SKM-1 treated with dmso at 0.1 percent for 144 hours (cell line): ENCODE measurements around the gene SENP6.
"Not testable (repeated sequence)": the region's sequence is repeated elsewhere in the genome, so short reads cannot be mapped to it uniquely, and the experiment has no call there.

Experiments used
- DNase-seq: peaks from one replicate; lab custom pipeline; 2025; ENCODE audit not compliant: unreplicated experiment; lab: John Stamatoyannopoulos, UW

The SENP6 gene

DNA sequence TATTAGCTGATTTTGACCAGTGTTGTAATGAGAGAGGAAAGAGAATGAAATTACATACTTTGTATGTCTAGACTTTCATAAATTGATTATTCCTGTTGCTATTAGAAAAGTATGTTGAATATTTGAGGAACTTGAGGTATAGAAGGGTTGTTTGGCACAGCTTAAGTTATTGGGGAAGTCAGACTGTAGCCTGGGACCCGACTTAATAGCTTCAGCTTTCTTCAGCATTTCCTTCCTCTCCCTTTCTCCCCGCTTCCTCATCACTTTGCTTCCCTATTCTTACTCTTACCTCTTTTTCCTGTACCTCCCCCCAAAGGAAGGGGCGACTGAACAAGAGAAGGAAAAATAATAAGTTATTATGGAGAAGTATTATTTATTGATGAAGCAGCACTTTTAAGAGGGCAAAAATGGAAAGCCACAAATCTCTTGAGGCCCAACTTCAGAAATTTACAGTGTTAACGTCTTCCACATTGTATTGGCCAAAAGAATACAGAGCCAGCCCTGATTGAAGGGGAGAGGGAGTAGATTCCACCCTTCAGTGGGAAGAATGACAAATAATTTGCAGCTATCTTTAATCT, 7.4 kb downstream of the SENP6 start:
- peak; percentile 95 for DNase-seq

DNA sequence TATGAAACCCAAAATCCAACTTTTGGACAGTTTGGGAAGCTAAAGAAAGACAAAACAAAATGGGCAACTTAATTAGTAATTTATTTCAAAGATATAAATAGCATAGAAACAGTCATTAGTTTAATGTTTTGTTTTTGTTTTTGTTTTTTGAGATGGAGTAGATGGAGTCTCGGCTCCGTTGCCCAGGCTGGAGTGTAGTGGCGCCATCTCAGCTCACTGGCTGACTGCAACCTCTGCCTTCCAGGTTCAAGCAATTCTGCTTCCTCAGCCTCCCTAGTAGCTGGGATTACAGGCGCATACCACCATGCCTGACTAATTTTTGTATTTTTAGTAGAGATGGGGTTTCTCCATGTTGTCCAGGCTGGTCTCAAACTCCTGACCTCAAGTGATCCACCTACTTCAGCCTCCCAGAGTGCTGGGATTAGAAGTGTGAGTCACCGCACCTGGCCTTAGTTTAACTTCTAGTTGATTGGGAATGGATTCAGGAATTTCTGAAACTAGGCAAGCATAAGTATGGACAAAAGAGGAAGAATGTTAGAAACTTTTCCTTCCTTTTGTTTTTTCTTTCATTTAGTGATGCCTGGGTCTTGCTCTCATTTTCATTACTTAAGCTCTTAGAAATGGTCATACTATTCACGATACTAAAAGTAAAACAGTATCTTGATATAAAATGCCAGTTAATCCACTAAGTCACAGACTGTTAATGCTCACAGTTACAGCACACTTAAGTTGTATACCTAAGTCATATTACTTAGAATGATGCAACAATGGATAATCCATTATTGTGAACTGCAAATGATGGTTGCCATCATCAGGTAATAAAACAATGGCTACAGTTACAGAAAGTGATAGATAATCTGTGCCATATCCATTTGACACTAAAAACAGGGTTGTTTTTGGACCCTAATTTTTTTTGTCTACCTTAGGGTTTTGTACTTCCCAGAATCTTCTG, 8.2 kb downstream of the SENP6 start:
- no peak for DNase-seq

DNA sequence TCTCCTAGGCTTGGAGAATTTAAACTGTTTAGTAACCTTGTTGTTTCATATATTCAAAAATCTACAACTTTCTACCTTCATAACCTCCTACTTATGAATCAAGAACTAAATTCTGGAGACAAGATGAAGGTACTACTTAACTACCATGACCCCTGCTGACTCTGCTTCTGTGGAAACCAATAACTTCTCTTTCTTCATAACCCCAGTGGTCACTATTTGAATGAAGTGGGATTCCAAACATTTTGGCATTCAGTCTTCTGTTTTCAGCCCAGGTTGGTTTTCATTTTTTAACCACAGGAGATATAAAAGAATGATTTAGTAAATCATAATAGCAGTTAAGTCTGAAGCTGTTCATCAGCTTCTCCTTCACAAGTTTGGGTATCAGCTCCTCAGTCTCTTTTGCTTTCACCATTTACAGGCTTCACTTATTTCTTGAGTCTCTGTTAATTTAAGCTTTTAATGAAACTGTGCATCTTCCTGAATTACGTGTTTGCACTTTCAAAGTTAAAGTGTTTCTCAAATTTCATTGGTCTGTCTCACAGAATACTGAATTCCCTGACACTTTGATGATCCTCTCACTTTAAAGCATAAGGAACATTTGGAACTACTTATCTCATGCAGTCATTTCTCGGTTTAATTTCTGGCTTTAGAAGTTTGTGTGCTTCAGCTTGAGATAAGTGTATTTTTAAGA, 9.5 kb downstream of the SENP6 start:
- DNase-seq, result no peak

DNA sequence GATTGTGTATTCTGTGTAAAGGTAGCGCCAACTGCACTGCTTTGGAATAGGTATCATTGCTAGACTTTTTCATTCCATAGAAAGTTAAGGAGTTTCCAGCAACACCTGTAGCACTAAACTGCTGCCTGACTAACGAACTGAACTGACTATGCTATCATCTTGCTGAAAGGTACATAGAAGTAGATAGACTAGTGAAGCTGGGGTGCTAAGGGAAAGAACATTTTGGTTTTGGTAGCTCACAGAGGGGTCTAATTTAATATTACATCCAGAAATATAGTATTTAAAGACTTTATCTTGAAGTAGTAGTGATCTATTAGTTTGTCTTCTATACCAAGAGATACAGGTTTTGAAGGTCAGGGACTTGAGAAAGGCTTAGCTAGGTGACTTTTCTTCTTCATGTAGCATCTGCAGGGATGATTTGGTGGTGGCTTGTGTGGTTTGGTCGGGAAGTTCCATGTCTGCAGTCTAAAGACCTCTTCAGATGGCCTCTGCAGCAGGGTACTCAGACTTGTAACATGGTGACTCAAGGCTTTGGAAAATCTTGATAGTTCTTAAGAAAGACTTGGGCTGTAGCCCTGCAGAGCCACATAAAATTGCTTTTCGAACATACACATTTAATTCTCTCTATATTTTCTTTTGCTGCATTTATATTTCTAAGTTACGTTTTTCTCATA, 10.2 kb downstream of the SENP6 start:
- no peak for DNase-seq

DNA sequence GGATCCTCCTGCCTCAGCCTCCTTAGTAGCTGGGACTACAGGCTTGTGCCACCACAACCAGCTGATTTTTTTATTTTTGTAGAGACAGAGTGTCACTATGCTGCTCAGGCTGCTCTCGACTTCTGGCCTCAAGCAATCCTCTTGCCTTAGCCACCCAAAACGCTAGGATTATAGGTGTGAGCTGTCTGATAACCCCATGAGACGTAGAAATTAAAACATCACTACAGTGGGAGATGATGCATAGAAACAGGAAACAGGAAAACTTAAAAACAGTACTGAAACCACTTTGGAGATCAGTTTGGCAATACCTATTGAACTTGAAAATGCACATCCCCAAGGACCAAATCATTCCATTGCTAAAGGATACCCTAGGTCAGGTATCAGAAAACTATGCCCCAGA, 10.8 kb downstream of the SENP6 start:
- DNase-seq, result no peak

DNA sequence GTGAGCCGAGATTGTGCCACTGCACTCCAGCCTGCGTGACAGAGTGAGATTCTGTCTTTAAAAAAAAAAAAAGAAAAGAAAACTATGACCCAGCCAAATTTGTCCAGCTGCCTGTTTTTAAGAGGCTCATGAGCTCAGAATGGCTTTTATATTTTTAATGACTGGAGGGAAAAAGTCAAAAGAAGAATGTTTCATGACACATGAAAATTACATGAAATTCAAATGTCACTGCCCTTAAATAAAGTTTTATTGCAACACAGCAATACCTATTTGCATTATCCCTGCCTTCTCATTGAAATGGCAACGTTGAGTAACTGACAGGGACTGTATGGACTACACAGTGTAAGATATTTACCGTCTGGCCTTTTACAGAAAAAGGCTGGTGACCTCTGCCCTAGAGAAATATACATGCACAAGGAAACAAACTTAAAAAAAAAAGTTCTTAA, 11.4 kb downstream of the SENP6 start:
- no peak for DNase-seq

DNA sequence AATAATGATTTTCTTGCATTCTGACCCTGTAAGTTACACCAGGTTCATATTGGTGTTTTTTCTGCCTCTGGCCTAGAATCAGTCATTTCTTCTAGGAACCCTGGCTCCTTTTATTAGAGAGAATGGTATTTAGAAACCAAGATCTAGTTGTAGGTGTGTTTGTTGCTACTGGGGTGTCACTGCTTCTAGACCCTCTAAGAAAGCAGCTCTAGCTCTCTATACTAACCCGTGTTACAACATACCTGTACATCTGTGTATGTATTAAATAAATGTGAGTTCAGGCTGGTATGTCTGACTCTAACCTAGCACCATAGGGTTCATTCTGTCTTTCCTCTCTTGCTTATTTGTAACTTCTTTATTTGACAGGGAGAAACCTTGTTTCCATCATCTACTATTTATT, 16.8 kb downstream of the SENP6 start:
- no peak for DNase-seq

DNA sequence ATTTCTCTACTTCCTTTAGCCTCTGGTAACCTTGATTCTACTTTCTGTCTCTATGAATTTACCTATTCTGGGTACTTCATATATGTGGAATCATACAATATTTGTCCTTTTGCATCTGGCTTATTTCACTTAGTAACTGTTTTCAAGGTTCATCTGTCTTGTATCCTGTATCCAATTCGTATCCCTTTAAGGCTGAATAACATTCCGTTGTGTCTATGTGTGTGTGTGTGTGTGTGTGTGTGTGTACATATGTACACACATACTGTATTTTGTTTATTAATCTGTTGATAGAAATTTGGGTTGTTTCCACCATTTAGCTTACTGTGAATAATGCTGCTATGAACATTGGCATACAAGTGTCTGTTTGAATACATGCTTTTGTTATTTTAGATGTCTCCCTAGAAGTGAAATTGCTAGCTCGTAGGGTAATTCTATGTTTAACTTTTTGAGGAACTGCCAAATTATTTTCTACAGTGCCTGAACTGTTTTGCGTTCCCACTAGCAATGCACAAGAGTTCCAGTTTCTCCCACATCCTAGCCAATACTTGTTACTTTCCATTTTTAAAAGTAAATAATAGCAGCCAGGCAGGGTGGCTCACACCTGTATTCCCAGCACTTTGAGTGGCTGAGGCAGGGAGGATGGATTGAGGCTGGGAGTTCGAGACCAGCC, 17.7 kb downstream of the SENP6 start:
- no peak for DNase-seq

DNA sequence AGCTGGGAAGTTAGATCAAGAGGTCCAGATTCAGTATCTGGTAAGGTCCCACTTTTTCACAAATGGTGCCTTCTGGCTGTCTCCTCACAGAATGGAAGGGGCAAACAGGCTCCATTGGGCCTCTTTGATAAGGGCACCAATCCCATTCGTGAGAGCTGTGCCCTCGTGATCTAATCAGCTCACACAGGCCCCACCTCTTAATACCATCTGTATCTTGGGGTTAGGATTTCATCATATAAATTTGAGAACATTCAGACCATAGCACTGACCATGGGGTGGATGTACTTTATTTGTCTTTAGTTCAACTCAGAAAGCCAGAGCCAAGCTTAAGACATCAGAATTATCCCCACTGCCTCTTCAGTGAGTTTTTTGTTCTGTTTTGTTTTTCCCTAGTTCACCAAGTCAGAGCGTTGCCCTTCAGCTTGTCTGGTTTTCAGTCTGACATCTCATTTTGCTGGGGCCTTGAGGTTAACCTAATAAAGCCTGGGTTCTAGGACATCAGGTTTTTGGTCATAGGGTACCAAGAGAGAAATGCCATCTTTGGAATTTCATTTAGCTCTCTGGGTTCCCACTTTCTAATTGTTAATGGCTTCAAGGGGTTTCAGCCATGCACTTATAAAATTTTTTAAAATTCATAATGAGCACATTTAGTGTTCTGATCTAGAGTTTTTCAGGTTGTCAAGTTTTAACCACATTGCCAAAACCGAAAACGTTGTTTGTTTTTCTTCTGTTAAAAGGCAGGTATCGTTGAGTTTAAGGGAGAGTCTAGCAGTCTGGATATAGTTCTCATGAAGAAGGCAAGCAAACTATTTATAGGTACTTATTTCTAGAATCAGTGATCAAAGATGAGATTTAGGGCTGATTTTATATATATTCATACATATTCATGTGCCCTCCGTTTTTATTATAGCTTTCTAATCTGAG, 19.0 kb downstream of the SENP6 start:
- no peak for DNase-seq

DNA sequence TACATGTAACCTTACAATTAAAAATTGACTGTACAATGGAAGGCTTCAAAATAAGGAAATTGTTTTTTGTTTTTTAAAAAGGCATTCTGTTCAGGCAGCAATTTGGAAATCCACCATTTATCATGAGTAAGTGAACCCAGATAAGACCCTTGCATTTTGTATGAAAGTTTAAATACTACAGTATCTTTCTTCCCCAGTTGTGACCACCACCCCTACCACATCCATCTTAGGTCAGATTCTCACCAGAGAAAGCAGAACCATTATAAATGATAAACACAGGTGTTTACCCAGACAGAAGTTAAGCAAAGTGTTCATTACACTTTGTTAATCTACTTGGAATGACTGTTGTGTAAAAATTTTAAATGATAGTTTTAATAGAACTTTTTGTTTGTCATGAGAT, 20.2 kb downstream of the SENP6 start:
- no peak for DNase-seq

DNA sequence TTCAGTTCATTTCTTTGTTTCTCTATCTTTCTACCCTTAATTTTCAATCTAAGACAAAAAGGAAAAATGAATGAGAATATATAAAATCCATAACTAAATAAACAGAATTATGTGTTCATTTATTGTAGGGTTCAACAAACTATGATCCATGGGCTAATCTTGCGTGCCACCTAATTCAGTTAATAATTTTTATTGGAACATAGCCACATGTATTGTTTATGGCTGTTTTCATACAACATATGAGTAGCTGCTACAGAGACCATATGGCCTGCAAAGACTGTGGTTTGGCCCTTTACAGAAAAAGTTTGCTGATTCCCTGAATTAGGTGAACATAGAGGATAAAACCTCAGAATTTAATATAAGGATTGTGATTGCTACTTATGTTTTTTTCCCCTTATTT, 21.8 kb downstream of the SENP6 start:
- no peak for DNase-seq

DNA sequence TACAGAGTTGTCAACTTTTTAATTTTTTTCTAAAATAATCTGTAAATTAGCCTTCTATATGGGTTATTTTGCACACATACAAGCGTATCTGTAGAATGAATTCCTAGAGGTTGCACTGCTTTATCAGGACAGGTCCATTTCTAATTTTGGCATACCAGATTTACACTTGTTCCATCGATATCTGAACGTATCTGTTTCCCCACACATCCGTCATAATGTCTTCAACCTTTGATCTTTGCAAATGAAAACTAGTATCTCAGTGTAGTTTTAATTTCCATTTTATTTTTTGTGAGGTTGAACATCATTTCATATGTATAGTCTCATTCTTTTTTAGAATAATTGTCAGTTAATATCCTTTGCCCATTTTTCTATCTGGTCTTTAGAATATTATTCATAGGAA, 22.7 kb downstream of the SENP6 start:
- no peak for DNase-seq

DNA sequence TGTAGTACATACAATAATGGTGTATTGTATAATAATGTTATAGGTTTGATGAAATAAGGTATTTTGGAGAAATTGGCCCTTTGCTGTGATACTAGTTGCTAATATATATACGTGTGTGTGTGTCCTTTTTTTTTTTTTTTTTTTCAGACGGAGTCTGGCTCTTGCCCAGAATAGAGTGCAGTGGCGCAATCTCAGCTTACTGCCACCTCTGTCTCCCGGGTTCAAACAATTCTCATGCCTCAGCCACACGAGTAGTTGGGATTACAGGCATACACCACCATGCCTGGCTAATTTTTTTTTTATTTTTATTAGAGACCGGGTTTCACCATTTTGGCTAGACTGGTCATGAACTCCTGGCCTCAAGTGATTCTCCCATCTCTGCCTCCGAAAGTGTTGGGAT, 23.3 kb downstream of the SENP6 start:
- DNase-seq, result no peak

DNA sequence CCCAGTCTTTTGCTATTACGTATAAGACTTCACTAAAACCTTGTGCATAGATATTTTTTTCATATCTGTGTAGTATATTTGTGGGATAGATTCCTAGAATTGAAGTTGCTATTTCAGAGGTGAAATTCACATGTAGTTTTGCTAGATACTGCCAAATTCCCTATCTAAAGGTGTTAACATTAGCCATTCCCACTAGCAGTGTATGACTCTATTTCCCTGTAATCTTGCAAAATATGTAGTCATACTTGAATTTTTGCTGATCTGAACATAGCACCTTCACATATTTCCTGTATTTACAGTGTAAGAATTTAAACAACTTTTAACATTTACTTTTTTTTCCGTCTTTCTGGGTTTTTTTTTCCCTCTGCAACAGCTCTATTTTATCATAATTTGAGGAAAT, 24.9 kb downstream of the SENP6 start:
- no peak for DNase-seq

DNA sequence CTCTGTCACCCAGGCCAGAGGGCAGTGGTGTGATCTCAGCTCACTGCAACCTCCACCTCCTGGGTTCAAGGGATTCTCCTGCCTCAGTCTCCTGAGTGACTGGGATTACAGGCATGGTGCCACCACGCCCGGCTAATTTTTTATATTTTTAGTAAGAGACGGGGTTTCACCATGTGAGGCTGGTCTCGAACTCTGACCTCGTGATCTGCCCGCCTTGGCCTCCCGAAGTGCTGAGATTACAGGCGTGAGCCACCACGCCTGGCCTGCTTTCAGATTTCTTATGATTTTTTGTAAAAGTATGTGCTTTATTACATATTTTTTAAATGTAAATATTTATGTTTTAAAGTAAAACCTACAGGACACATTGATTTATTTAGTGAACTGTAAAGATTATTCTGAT, 26.0 kb downstream of the SENP6 start:
- not testable (repeated sequence) for DNase-seq

DNA sequence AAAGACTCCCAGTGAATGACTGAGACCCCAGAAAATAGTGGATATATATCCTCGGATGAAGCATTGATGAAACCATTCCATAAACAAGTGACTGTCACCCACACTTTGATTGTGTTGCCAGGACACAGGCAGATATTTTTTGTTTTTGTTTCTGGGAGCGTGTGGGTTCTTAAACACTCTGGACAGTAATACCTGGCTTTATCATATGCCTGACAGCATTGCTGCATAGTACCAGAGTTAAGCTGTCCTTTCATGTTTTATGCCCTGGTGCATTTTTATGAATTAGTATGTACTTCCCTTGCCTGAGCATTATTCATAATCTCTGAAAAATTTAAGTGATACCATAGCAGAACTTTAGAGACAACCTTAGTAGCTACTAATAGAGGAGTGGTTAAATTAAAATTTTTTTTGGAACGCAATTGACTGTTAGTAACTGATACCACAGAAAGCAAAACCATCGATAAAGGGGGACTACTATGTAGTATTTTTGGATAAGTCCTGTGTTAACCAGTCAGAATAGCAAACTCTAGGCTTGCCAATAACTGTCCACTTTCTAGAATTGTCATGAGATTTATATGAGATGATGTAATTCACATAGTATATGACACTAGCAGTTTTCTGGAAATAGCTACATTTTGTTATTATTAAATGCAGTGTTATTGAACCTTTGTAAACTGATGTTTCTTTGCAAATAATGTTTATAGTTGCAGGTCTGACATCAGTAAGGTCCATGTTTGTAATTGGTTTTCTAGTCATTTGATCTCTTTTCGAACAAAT, 30.4 kb downstream of the SENP6 start:
- DNase-seq, result no peak

DNA sequence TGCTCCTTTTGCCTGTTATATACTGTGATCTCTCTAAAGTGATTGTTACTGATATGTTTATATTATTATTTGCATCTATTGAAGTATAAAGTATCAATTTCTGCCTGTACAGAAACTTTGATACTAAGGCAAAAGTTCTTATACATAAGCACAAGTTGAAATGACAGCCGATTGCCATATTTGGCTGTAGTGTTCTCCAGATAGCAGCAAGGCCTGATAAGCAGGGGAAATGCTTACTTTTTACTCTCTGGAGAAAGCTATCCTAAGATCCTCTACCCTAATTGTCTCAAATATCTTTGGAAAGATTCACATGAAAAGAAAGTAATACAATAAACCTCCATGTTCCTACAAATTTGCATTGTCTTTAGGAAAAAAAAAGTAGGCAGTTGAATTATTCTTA, 31.4 kb downstream of the SENP6 start:
- DNase-seq, result no peak

DNA sequence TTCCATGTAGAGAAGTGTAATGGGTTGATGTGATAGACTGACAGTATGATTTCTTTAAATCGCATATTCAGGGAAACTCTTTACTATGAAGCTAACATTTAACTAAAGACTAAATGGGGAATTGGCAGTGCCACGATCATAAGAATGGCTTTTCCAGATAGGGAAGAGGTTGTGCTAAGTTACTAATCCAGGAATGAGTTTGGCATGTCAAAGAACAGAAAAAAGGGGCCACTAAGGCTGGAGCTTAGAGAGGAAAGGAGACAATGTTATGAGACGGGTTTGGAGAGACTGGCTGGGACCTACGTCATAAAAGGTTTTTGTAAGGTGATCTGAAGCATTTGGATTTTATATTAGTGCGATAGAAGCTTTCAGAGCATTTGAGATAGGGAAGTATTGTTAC, 40.6 kb downstream of the SENP6 start:
- DNase-seq, result no peak

DNA sequence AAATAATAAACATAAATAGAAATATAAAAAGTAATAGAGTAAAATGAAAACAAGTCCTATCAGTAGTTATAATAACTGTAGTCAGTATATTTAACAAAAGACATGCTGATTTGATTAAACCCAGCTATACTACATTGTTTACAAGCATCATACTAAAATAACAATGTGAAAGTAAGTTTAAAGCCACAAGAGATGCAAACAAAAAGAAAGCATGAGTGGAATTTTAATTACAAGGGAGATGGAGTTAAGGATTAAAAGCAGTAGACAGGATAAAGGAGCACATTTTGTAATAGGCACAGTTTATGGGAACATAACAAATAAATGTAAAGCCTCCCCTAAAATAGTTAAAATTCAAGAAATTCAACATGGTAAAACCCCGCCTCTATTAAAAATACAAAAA, 41.5 kb downstream of the SENP6 start:
- no peak for DNase-seq
